Adrenal gland (tissue), 12 donors: ENCODE results near the gene PTH2. TPM values are rescaled to one million over a fixed set of nuclear protein-coding genes. Genes with fewer than 3 reads are reported as not detected.

Experiments
- DNase-seq, 7 donors: peaks; one replicate each; pipeline ENCODE4 v3.0.0-alpha.2; 2019 to 2020
- H3K27ac ChIP-seq, 5 donors: fragments of 200-600 bp; sonication (generic) in 4 of 5; 1 replicate in 3 of 5; 2 replicates in 2 of 5; pipeline versions ENCODE4 v1.5.1 to v1.8.0; 2016 to 2020; ENCODE audit warnings: mild to moderate bottlenecking in 1 of 5
- H3K27me3 ChIP-seq: fragments of 200-600 bp; 2 replicates; pipeline ENCODE4 v1.8.0; 2021
- H3K36me3 ChIP-seq, 2 donors: fragments of 200-600 bp; replicated peaks in 1 of 2; 1 replicate in 1 of 2; 2 replicates in 1 of 2; pipeline versions ENCODE4 v1.5.1 to v1.8.0; 2018 to 2022
- H3K4me1 ChIP-seq, 2 donors: fragments of 200-600 bp; replicated peaks in 1 of 2; 1 replicate in 1 of 2; 2 replicates in 1 of 2; pipeline versions ENCODE4 v1.5.1 to v1.8.0; 2018 to 2021
- H3K4me3 ChIP-seq, 4 donors: fragments of 200-600 bp; sonication (generic) in 3 of 4; one replicate each; pipeline ENCODE4 v1.5.1; 2016 to 2018
- H3K9me3 ChIP-seq, 3 donors: fragments of 200-600 bp; sonication (generic) in 1 of 3; replicated peaks in 1 of 3; 1 replicate in 2 of 3; 2 replicates in 1 of 3; pipeline versions ENCODE4 v1.5.1 to v1.8.0; 2016 to 2021
- POLR2A ChIP-seq, 2 donors: fragments of 450-650 bp; IDR thresholded peaks; one replicate each; pipeline ENCODE4 v1.6.1; 2017; ENCODE audit warnings: antibody characterized with exemption in 2 of 2, mild to moderate bottlenecking in 2 of 2, moderate library complexity in 1 of 2
- WGBS, 4 donors: extraction: QIAGEN DNeasy Blood & Tissue Kit in 2 of 4; methylation state at CpG; one replicate each; pipeline versions ENCODE4 v1.1.5 to v1.1.7; 2013 to 2017; 5-methylcytosine and 5-hydroxymethylcytosine counted together
- intact Hi-C, 2 donors: fragments of 100-400 bp; cut with DNase I; formaldehyde crosslinking; loops; one replicate each; pipeline versions ENCODE4 v1.14.1 to v1.15.0; 2022 to 2023
- polyA plus RNA-seq, 3 donors: library from polyadenylated mRNA; stranded (reverse); fragments of 200-250 nt in 2 of 3; fragments of 350-450 nt in 1 of 3; fragmentation: Illumina TruSeq in 1 of 3; extraction: RNeasy Lipid Tissue Mini Kit (QIAGEN cat#74804) in 1 of 3; gene quantifications; one replicate each; pipeline ENCODE4 v1.2.3, GENCODE V29; 2013 to 2014
- total RNA-seq, 9 donors: library from RNA; depleted of rRNA in 4 of 9; stranded (reverse); fragments of >200 nt in 4 of 9; fragments of 120-200 nt in 1 of 9; fragmentation: NEBNext Ultra II Directional in 1 of 9; extraction: Animal tissue kit (Norgen Biotek cat#: 25700) in 1 of 9; gene quantifications; one replicate each; pipeline versions ENCODE4 v1.1.0 to v1.2.4, GENCODE V29; 2013 to 2023
- TF ChIP-seq, protein P1 (sequence below), 6 experiments: fragments of 450-650 bp in 4 of 6; fragments of 200-600 bp in 2 of 6; sonication (generic) in 1 of 6; IDR thresholded peaks; 1 replicate in 5 of 6; 2 replicates in 1 of 6; pipeline versions ENCODE4 v1.5.1 to v1.8.0; 2016 to 2021; ENCODE audit warnings: antibody characterized with exemption in 6 of 6, mild to moderate bottlenecking in 2 of 6, moderate library complexity in 1 of 6
- donor health status: healthy with polysubstance abuse.
- donor health status: Bipolar disorder and iron deficiency.
- donor health status: DM: yes; HTN: yes; CAD: no.
- donor health status: DM: no; HTN: no; CAD: no.
- donor health status: DM: no; HTN: no; CAD: no.
- donor health status: DM: yes; HTN: yes; CAD: no.

The PTH2 gene
- total and polyA plus RNA-seq, 12 donors, result not detected

DNA sequence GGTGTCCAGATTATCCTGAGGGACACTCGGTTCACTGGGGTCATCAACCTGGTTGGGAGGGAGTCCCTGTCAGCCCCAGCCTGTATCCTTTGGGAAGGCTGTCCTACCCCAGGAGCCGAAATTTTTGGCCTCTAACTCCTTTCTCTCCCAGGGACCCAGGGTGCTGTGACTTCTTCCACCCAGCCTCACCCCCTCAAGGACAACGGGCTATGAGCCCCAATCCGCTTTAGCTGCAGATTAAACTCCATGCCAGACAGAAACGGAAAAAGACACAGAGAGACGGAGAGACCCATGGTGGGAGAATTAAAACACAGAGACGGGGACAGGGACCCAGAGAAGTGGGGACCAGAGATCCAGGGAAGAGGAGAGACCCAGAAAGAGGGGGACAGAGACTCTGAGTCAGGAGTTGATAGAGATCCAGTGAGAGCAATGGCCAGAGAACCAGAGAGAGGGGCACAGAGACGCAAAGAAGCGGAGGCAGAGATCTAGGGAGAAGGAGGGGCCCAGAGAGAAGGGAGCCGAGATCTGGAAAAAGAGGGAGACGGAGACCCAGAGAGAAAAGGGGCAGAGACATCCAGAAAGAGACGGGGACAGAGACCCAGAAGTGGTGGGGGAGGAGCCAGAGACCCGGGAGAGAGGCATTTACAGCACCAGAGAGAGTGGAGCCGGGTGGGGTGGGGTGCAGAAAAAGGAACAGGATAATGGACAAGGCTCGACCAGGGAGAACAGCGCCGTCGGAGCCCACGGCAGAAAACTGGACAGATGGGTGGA, 17.4 kb upstream of the PTH2 start:
- Histone ChIP-seq H3K36me3 (no peaks in the 10 kb centered on the region), H3K27me3 (peaks cover 24% of the 10 kb centered on the region), H3K9me3 (no peaks in the 10 kb centered on the region), H3K4me1 (no peaks in the 10 kb centered on the region), H3K27ac (no peak overlapping the region), H3K4me3 (peak overlapping the region in 1 of 4 donors; percentile 64)
- DNase-seq, result peak in 1 of 7 donors; percentile 14
- 20 to 32% (median 24%) methylated on average over 18 to 19 of the region's 19 CpGs for WGBS, 4 donors
- intact Hi-C loops, result loop anchor here in 1 of 2 donors (5.0 kb wide), 1 partner anchor 213 kb away; no protein-coding TSS in a partner anchor
- TF ChIP-seq, protein P1, sequence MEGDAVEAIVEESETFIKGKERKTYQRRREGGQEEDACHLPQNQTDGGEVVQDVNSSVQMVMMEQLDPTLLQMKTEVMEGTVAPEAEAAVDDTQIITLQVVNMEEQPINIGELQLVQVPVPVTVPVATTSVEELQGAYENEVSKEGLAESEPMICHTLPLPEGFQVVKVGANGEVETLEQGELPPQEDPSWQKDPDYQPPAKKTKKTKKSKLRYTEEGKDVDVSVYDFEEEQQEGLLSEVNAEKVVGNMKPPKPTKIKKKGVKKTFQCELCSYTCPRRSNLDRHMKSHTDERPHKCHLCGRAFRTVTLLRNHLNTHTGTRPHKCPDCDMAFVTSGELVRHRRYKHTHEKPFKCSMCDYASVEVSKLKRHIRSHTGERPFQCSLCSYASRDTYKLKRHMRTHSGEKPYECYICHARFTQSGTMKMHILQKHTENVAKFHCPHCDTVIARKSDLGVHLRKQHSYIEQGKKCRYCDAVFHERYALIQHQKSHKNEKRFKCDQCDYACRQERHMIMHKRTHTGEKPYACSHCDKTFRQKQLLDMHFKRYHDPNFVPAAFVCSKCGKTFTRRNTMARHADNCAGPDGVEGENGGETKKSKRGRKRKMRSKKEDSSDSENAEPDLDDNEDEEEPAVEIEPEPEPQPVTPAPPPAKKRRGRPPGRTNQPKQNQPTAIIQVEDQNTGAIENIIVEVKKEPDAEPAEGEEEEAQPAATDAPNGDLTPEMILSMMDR (IDR thresholded peaks at IDR 0.05), result no peak
- no peak for TF ChIP-seq POLR2A (IDR thresholded peaks at IDR 0.05)

DNA sequence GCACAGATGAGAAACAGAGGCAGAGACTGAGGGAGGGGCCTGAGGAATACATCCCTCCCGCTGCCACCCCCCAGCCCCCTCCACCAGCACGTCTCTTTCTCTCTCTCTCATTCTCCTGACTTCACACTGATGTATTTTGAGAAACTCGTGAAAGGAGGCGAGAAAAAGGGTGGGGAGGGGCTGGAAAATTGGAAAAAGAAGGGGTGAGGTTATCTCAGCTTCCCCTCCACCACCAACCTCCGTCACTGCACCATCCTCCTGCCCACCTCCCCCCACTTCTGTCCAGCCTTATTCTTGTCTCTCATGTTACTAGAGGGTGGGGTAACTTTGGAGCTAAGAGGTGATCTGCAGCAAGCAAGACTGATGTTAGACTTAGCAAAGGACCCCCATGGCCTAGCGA, 16.6 kb upstream of the PTH2 start:
- Histone ChIP-seq H3K27ac (no peak overlapping the region), H3K9me3 (no peaks in the 10 kb centered on the region), H3K36me3 (no peaks in the 10 kb centered on the region), H3K4me3 (no peak overlapping the region), H3K4me1 (no peaks in the 10 kb centered on the region), H3K27me3 (peaks cover 32% of the 10 kb centered on the region)
- intact Hi-C loops, result loop anchor here in 1 of 2 donors (2.0 to 5.0 kb wide), 2 partner anchors 45 to 213 kb away; no protein-coding TSS in a partner anchor
- 44 to 58% (median 49%) methylated on average over 5 to 6 of the region's 6 CpGs for WGBS, 4 donors
- no peak for DNase-seq
- TF ChIP-seq, protein P1 (IDR thresholded peaks at IDR 0.05), result no peak
- no peak for TF ChIP-seq POLR2A (IDR thresholded peaks at IDR 0.05)

DNA sequence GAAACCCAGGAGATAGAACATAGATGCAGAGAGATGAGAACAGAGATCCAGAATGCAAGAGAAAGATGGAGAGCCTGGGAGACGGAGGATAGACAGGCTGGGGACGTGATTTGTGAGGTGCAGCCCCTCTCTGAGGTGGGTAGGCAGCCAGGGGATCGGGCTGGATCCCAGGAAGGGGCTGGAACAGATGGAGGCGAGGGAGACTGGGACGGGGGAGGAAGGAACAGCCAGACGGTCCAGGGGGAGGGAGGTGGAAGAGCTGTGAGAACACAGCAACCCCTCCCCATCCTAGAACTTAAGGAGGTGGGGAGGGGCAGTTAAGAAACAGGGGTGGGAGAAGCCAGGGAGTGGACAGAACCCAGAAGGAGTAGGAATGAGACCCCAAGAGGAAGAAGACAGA, 15.0 kb upstream of the PTH2 start:
- Histone ChIP-seq H3K36me3 (no peaks in the 10 kb centered on the region), H3K27ac (no peak overlapping the region), H3K27me3 (peaks cover 43% of the 10 kb centered on the region), H3K4me3 (no peak overlapping the region), H3K9me3 (no peaks in the 10 kb centered on the region), H3K4me1 (no peaks in the 10 kb centered on the region)
- DNase-seq, result no peak
- intact Hi-C loops, result loop anchor here in 1 of 2 donors (2.0 kb wide), 1 partner anchor 43 kb away; no protein-coding TSS in a partner anchor
- TF ChIP-seq, protein P1 (IDR thresholded peaks at IDR 0.05), result no peak
- TF ChIP-seq POLR2A (IDR thresholded peaks at IDR 0.05), result no peak
- WGBS, 4 donors, result 5 to 14% (median 12%) methylated on average over 6 of the region's 6 CpGs

DNA sequence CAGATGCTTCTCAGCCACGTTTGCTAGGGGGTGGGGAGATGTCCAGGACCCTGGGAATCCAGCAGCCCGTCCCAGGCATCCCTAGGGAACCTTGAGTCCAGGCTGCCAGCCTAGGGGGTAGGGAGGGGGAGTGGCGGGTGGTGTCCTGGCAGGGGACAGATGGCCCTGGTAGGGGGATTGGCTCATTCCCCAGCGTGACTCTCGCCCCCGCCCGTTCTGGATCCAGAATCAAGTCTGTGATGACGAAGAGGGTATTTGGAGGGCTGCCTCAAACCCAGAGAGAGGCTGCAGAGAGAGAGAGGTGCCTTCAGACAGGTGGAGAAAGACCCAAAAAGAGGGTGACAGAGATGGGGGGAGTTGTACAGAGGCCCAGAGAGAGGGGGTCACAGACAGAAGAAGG, 14.0 kb upstream of the PTH2 start:
- intact Hi-C loops, result no loop called here
- TF ChIP-seq, protein P1 (IDR thresholded peaks at IDR 0.05), result no peak
- TF ChIP-seq POLR2A (IDR thresholded peaks at IDR 0.05), result no peak
- Histone ChIP-seq H3K4me1 (no peaks in the 10 kb centered on the region), H3K4me3 (no peak overlapping the region), H3K9me3 (no peaks in the 10 kb centered on the region), H3K27me3 (peaks cover 53% of the 10 kb centered on the region), H3K27ac (no peak overlapping the region), H3K36me3 (no peaks in the 10 kb centered on the region)
- no peak for DNase-seq
- WGBS, 4 donors, result 8 to 19% (median 10%) methylated on average over 6 to 8 of the region's 8 CpGs
